ENCODE results near the gene PPP1CC.

The PPP1CC gene

GRCh38 chr12:110742718-110743570 is at the start of gene PPP1CC:
Gene PPP1CC (minus strand): TSS chr12:110742891. CDS start chr12:110742707, 184 bp downstream.
- FAIRE-seq (no peak), DNase-seq (ENCODE audit: insufficient read length, low spot score) (peak; percentile 79)
- peak; percentile 82 for TF ChIP-seq POLR2A (IDR thresholded peaks at IDR 0.05; ENCODE audit: low read depth, low read length)

GRCh38 chr12:110791589-110791988 is 48.9 kb upstream of the PPP1CC start:
- DNase-seq (ENCODE audit: insufficient read length, low spot score) (no peak), FAIRE-seq (no peak)
- TF ChIP-seq POLR2A (IDR thresholded peaks at IDR 0.05; ENCODE audit: low read depth, low read length), result no peak

- DNase-seq (ENCODE audit: insufficient read length, low spot score) (no peak), FAIRE-seq (no peak)
- no peak for TF ChIP-seq POLR2A (IDR thresholded peaks at IDR 0.05; ENCODE audit: low read depth, low read length)
These were observed 47.6 kb upstream of the PPP1CC start for GRCh38 chr12:110790301-110790700.

- no peak for DNase-seq (ENCODE audit: insufficient read length, low spot score)
- no peak for TF ChIP-seq POLR2A (IDR thresholded peaks at IDR 0.05; ENCODE audit: low read depth, low read length)
- FAIRE-seq, result no peak
These were observed 43.3 kb upstream of the PPP1CC start for GRCh38 chr12:110786012-110786411.

GRCh38 chr12:110785240-110785639 is 42.5 kb upstream of the PPP1CC start:
- no peak for FAIRE-seq
- no peak for DNase-seq (ENCODE audit: insufficient read length, low spot score)
- TF ChIP-seq POLR2A (IDR thresholded peaks at IDR 0.05; ENCODE audit: low read depth, low read length), result no peak

GRCh38 chr12:110782922-110783321 is 40.2 kb upstream of the PPP1CC start:
- DNase-seq (ENCODE audit: insufficient read length, low spot score) (no peak), FAIRE-seq (no peak)
- TF ChIP-seq POLR2A (IDR thresholded peaks at IDR 0.05; ENCODE audit: low read depth, low read length), result no peak

- DNase-seq (ENCODE audit: insufficient read length, low spot score) (no peak), FAIRE-seq (no peak)
- TF ChIP-seq POLR2A (IDR thresholded peaks at IDR 0.05; ENCODE audit: low read depth, low read length), result no peak
These were observed 39.4 kb upstream of the PPP1CC start for GRCh38 chr12:110782094-110782493.

- no peak for FAIRE-seq
These were observed 37.8 kb upstream of the PPP1CC start for GRCh38 chr12:110780448-110780847.

GRCh38 chr12:110778833-110779577 is 36.3 kb upstream of the PPP1CC start:
- DNase-seq (ENCODE audit: insufficient read length, low spot score) (no peak), FAIRE-seq (no peak)
- TF ChIP-seq POLR2A (IDR thresholded peaks at IDR 0.05; ENCODE audit: low read depth, low read length), result no peak

More at GRCh38 chr12:110780448-110780847, 37.8 kb upstream of the PPP1CC start:
- no peak for DNase-seq (ENCODE audit: insufficient read length, low spot score)
- no peak for TF ChIP-seq POLR2A (IDR thresholded peaks at IDR 0.05; ENCODE audit: low read depth, low read length)

- DNase-seq (ENCODE audit: insufficient read length, low spot score) (no peak), FAIRE-seq (no peak)
- no peak for TF ChIP-seq POLR2A (IDR thresholded peaks at IDR 0.05; ENCODE audit: low read depth, low read length)
These were observed 33.7 kb upstream of the PPP1CC start for GRCh38 chr12:110776410-110776809.

GRCh38 chr12:110775997-110776396 is 33.3 kb upstream of the PPP1CC start:
- no peak for DNase-seq (ENCODE audit: insufficient read length, low spot score)
- no peak for FAIRE-seq
- no peak for TF ChIP-seq POLR2A (IDR thresholded peaks at IDR 0.05; ENCODE audit: low read depth, low read length)

GRCh38 chr12:110774824-110775223 is 32.1 kb upstream of the PPP1CC start:
- FAIRE-seq, result no peak
- TF ChIP-seq POLR2A (IDR thresholded peaks at IDR 0.05; ENCODE audit: low read depth, low read length), result no peak
- no peak for DNase-seq (ENCODE audit: insufficient read length, low spot score)

- DNase-seq (ENCODE audit: insufficient read length, low spot score) (no peak), FAIRE-seq (no peak)
These were observed 26.3 kb upstream of the PPP1CC start for GRCh38 chr12:110768960-110769359.

GRCh38 chr12:110767863-110768262 is 25.2 kb upstream of the PPP1CC start:
- DNase-seq (ENCODE audit: insufficient read length, low spot score) (no peak), FAIRE-seq (no peak)
- no peak for TF ChIP-seq POLR2A (IDR thresholded peaks at IDR 0.05; ENCODE audit: low read depth, low read length)

More at GRCh38 chr12:110768960-110769359, 26.3 kb upstream of the PPP1CC start:
- TF ChIP-seq POLR2A (IDR thresholded peaks at IDR 0.05; ENCODE audit: low read depth, low read length), result no peak

Measured in H54 (cell line).